CD4-positive, alpha-beta T cell (primary cell): ENCODE results near the gene SYNPO. TPM values are rescaled to one million over a fixed set of nuclear protein-coding genes. Genes with fewer than 3 reads are reported as not detected.

Source experiments
- ATAC-seq: fragments of 200-7000 bp; cut with Tn5 transposase; one replicate; pipeline ENCODE4 v1.10.0; 2022; ENCODE audit warnings: mild to moderate bottlenecking; ENCODE audit not compliant: poor library complexity
- CTCF ChIA-PET: fragments of 350-600 bp; sonication (Branson Sonifier 250); formaldehyde crosslinking; loops from one replicate; lab custom pipeline; 2021; ENCODE audit warnings: antibody characterized with exemption, inconsistent platforms; lab: Charles Lee
- POLR2A ChIA-PET: fragments of 350-600 bp; sonication (Branson Sonifier 250); formaldehyde crosslinking; loops from one replicate; lab custom pipeline; 2021; ENCODE audit warnings: antibody characterized with exemption, inconsistent platforms; lab: Charles Lee
- DNase-seq, 14 experiments: peaks; one replicate each; pipeline ENCODE4 v3.0.0-alpha.2; 2013 to 2020; ENCODE audit warnings: mixed read lengths in 2 of 14
- H3K27ac ChIP-seq, 2 donors: one replicate each; pipeline versions ENCODE4 v1.5.1 to v1.7.0; 2013; ENCODE audit warnings: low read length in 2 of 2, low read depth in 1 of 2, mild to moderate bottlenecking in 1 of 2
- H3K27me3 ChIP-seq, 2 experiments: 1 replicate in 1 of 2; 2 replicates in 1 of 2; pipeline versions ENCODE4 v1.6.1 to v1.7.0; 2013; ENCODE audit warnings: low read length in 2 of 2, control low read depth in 1 of 2, mild to moderate bottlenecking in 1 of 2, moderate library complexity in 1 of 2; ENCODE audit not compliant: insufficient read depth in 2 of 2, control insufficient read depth in 1 of 2
- H3K36me3 ChIP-seq: one replicate; pipeline ENCODE4 v1.6.1; 2013; ENCODE audit warnings: low read length, control low read depth; ENCODE audit not compliant: insufficient read depth
- H3K4me1 ChIP-seq: one replicate; pipeline ENCODE4 v1.6.1; 2013; ENCODE audit warnings: low read length, control low read depth; ENCODE audit not compliant: insufficient read depth
- H3K4me3 ChIP-seq: one replicate; pipeline ENCODE4 v1.5.1; 2013; ENCODE audit warnings: mild to moderate bottlenecking, low read length, moderate library complexity
- H3K9me3 ChIP-seq, 2 experiments: 1 replicate in 1 of 2; 2 replicates in 1 of 2; pipeline versions ENCODE4 v1.6.1 to v1.7.0; 2013; ENCODE audit warnings: low read length in 2 of 2, mild to moderate bottlenecking in 2 of 2, control low read depth in 1 of 2, moderate library complexity in 1 of 2; ENCODE audit not compliant: control insufficient read depth in 1 of 2, insufficient read depth in 1 of 2
- H3K27ac Mint-ChIP-seq: one replicate; pipeline ENCODE4 v1.8.0; 2020; ENCODE audit warnings: mixed read lengths
- H3K27me3 Mint-ChIP-seq: one replicate; pipeline ENCODE4 v1.8.0; 2021; ENCODE audit warnings: mixed read lengths
- H3K36me3 Mint-ChIP-seq: one replicate; pipeline ENCODE4 v1.8.0; 2021; ENCODE audit warnings: low read depth, mixed read lengths
- H3K4me1 Mint-ChIP-seq: one replicate; pipeline ENCODE4 v1.8.0; 2021; ENCODE audit warnings: low read depth, mixed read lengths
- H3K4me3 Mint-ChIP-seq: one replicate; pipeline ENCODE4 v1.8.0; 2020; ENCODE audit warnings: mild to moderate bottlenecking, mixed read lengths
- H3K9me3 Mint-ChIP-seq: one replicate; pipeline ENCODE4 v1.8.0; 2020; ENCODE audit warnings: mixed read lengths
- intact Hi-C, 2 experiments: fragments of 100-400 bp; cut with DNase I in 1 of 2; cut with micrococcal nuclease in 1 of 2; formaldehyde crosslinking; loops; one replicate each; pipeline versions ENCODE4 v1.15.1 to v1.9.0; 2023 to 2025; cut with DNase I, micrococcal nuclease
- total RNA-seq, 174 experiments: library from RNA in 2 of 174; stranded (reverse) in 2 of 174; gene quantifications; one replicate each; pipeline ENCODE4 v1.2.3 and lab custom pipeline; 2021 to 2026
- TF ChIP-seq, protein P1 (sequence below): fragments of 200-600 bp; IDR thresholded peaks from one replicate; pipeline ENCODE4 v1.8.0; 2022; ENCODE audit warnings: antibody characterized with exemption, mild to moderate bottlenecking

Gene SYNPO
- total RNA-seq, 2 experiments from 2014 or later, result 0.06 to 0.14 TPM

- Histone ChIP-seq H3K36me3 (no peaks in the 10 kb centered on the region), H3K27me3 (peaks cover 0 to 5% of the 10 kb centered on the region in 2 experiments), H3K4me3 (no peak overlapping the region), H3K9me3 (no peaks in the 10 kb centered on the region), H3K27ac (no peak overlapping the region), H3K4me1 (no peaks in the 10 kb centered on the region)
- Mint-ChIP-seq H3K4me1 (no peaks in the 10 kb centered on the region), H3K27ac (no peak overlapping the region), H3K9me3 (no peaks in the 10 kb centered on the region), H3K36me3 (no peaks in the 10 kb centered on the region), H3K4me3 (no peak overlapping the region), H3K27me3 (peaks cover 6% of the 10 kb centered on the region)
- TF ChIP-seq, protein P1, sequence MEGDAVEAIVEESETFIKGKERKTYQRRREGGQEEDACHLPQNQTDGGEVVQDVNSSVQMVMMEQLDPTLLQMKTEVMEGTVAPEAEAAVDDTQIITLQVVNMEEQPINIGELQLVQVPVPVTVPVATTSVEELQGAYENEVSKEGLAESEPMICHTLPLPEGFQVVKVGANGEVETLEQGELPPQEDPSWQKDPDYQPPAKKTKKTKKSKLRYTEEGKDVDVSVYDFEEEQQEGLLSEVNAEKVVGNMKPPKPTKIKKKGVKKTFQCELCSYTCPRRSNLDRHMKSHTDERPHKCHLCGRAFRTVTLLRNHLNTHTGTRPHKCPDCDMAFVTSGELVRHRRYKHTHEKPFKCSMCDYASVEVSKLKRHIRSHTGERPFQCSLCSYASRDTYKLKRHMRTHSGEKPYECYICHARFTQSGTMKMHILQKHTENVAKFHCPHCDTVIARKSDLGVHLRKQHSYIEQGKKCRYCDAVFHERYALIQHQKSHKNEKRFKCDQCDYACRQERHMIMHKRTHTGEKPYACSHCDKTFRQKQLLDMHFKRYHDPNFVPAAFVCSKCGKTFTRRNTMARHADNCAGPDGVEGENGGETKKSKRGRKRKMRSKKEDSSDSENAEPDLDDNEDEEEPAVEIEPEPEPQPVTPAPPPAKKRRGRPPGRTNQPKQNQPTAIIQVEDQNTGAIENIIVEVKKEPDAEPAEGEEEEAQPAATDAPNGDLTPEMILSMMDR, result no peak
- DNase-seq (no peak), ATAC-seq (no peak)
- POLR2A ChIA-PET, result no interaction called here
- intact Hi-C loops, result no loop called here
- CTCF ChIA-PET, result no interaction called here
These were observed 22.5 kb downstream of the SYNPO start for GRCh38 chr5:150662731-150663516.

GRCh38 chr5:150663936-150664335 lies 23.5 kb downstream of the SYNPO start:
- TF ChIP-seq, protein P1, result no peak
- POLR2A ChIA-PET, result no interaction called here
- Histone ChIP-seq H3K4me3 (no peak overlapping the region), H3K4me1 (no peaks in the 10 kb centered on the region), H3K36me3 (no peaks in the 10 kb centered on the region), H3K27ac (no peak overlapping the region), H3K9me3 (no peaks in the 10 kb centered on the region), H3K27me3 (peaks cover 0 to 8% of the 10 kb centered on the region in 2 experiments)
- no peaks in the 10 kb centered on the region for H3K9me3 Mint-ChIP-seq
- no peak overlapping the region for H3K4me3 Mint-ChIP-seq
- no peaks in the 10 kb centered on the region for H3K36me3 Mint-ChIP-seq
- H3K4me1 Mint-ChIP-seq, result no peaks in the 10 kb centered on the region
- DNase-seq (no peak), ATAC-seq (no peak)
- no peak overlapping the region for H3K27ac Mint-ChIP-seq
- CTCF ChIA-PET, result no interaction called here
- peaks cover 6% of the 10 kb centered on the region for H3K27me3 Mint-ChIP-seq
- intact Hi-C loops, result no loop called here

- CTCF ChIA-PET, result interaction anchor here (1.0 kb wide), 1 partner anchor 9 kb away, joined by 3 read pairs; no protein-coding TSS in a partner anchor
- no peaks in the 10 kb centered on the region for H3K9me3 Mint-ChIP-seq
- no peaks in the 10 kb centered on the region for H3K36me3 Mint-ChIP-seq
These were observed 24.6 kb downstream of the SYNPO start for GRCh38 chr5:150665044-150665443.

More at GRCh38 chr5:150665044-150665443, 24.6 kb downstream of the SYNPO start:
- Mint-ChIP-seq H3K27ac (no peak overlapping the region), H3K4me3 (no peak overlapping the region), H3K27me3 (peaks cover 9% of the 10 kb centered on the region), H3K4me1 (no peaks in the 10 kb centered on the region)
- H3K36me3 ChIP-seq, result no peaks in the 10 kb centered on the region
- intact Hi-C loops, result no loop called here
- ATAC-seq (no peak), DNase-seq (no peak)
- peaks cover 3 to 10% of the 10 kb centered on the region in 2 experiments for H3K27me3 ChIP-seq
- H3K9me3 ChIP-seq, result no peaks in the 10 kb centered on the region
- POLR2A ChIA-PET, result no interaction called here
- no peak overlapping the region for H3K27ac ChIP-seq
- H3K4me1 ChIP-seq, result no peaks in the 10 kb centered on the region
- no peak overlapping the region for H3K4me3 ChIP-seq
- TF ChIP-seq, protein P1, result no peak
